ENCODE measurements around the gene UBE2H. TPM values are rescaled to one million over a fixed set of nuclear protein-coding genes. Genes with fewer than 3 reads are reported as not detected.
"Not testable (repeated sequence)": the region's sequence is repeated elsewhere in the genome, so short reads cannot be mapped to it uniquely, and the experiment has no call there.

The UBE2H gene
- total RNA-seq, 1 donor from 2014 or later = 103 TPM

- DNase-seq (ENCODE audit: missing footprints) (no peak), ATAC-seq (peak; percentile 80)
- intact Hi-C loops (cut with DNase I) = no loop called here
Measured at GRCh38 chr7:129804890-129805719, 147.7 kb downstream of the UBE2H start.

- DNase-seq (ENCODE audit: missing footprints) (no peak), ATAC-seq (no peak)
- intact Hi-C loops (cut with DNase I) = no loop called here
Measured at GRCh38 chr7:129804111-129804889, 148.5 kb downstream of the UBE2H start.

DNA sequence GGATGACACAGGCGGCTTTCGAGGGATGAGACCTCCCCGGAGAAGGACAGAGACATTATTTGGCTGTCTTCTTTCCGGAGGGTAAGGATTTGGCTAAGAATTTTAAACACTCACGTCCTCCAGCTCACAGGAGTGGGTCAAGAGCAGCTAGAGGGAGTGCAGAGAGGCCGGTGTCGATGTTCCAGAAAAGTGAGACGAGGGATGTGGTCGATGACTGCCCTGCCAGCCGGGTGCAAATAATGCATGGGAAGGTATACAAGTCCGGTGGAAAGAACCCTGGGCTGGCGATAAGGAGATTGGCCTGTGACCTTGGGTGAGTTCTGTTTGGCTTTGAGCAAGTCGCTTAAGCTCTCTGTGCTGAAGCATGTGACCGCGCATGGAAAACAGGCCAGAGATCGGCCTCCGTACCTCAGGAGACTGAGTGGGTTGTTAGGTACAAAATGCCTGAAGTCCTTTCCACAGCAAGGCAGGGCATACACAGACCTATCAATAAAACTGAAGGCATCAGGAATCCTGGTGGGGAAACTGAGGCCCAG is 149.1 kb downstream of the UBE2H start:
- intact Hi-C loops (cut with DNase I) = no loop called here
- DNase-seq (ENCODE audit: missing footprints) (no peak), ATAC-seq (no peak)

GRCh38 chr7:129801882-129802281 is 150.9 kb downstream of the UBE2H start:
- ATAC-seq = no peak
- intact Hi-C loops (cut with DNase I) = no loop called here
- no peak for DNase-seq (ENCODE audit: missing footprints)

- DNase-seq (ENCODE audit: missing footprints) = no peak
Measured at GRCh38 chr7:129800901-129801300, 151.9 kb downstream of the UBE2H start.

GRCh38 chr7:129799350-129799955 is 153.3 kb downstream of the UBE2H start:
- intact Hi-C loops (cut with DNase I) = no loop called here
- no peak for DNase-seq (ENCODE audit: missing footprints)
- no peak for ATAC-seq

More at GRCh38 chr7:129800901-129801300, 151.9 kb downstream of the UBE2H start:
- no peak for ATAC-seq
- intact Hi-C loops (cut with DNase I) = no loop called here

- intact Hi-C loops (cut with DNase I) = no loop called here
- DNase-seq (ENCODE audit: missing footprints) (no peak), ATAC-seq (no peak)
Measured at GRCh38 chr7:129798616-129799349, 154.0 kb downstream of the UBE2H start.

- intact Hi-C loops (cut with DNase I) = no loop called here
- DNase-seq (ENCODE audit: missing footprints) (no peak), ATAC-seq (no peak)
Measured at GRCh38 chr7:129797214-129797789, 155.5 kb downstream of the UBE2H start.

DNA sequence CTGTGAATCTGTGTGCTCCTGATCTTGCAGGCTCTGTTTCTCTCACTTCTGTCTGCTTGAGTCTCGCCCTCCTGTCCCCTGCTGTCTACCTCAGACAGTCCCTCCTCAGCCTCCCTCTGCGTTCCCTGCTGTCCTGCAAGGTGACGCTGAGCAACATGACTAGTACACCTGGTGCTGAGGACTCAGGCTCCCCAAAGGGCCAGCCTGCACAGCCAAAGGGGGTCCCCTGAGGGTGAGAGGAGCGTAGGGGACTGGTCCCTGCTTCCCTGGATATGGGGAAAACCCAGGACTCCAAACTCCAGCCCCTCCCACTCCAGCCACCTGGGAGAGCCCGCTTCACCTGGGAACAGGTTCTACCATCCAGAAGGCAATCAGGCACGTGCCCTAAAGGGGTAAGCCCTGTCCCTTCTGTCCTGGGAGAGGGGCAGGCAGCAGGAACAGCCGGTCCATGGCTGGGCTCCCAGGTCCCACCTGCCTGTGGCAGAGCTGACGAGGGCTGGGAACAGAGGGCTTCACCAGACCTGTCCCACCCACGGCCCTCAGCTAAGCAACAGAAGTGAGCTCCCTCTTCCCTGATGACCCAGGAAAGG is 156.5 kb downstream of the UBE2H start:
- intact Hi-C loops (cut with DNase I) = no loop called here
- DNase-seq (ENCODE audit: missing footprints) (no peak), ATAC-seq (no peak)

- intact Hi-C loops (cut with DNase I); DNase-seq (ENCODE audit: missing footprints); ATAC-seq: not testable (repeated sequence)
Measured at GRCh38 chr7:129794461-129794860, 158.3 kb downstream of the UBE2H start.

DNA sequence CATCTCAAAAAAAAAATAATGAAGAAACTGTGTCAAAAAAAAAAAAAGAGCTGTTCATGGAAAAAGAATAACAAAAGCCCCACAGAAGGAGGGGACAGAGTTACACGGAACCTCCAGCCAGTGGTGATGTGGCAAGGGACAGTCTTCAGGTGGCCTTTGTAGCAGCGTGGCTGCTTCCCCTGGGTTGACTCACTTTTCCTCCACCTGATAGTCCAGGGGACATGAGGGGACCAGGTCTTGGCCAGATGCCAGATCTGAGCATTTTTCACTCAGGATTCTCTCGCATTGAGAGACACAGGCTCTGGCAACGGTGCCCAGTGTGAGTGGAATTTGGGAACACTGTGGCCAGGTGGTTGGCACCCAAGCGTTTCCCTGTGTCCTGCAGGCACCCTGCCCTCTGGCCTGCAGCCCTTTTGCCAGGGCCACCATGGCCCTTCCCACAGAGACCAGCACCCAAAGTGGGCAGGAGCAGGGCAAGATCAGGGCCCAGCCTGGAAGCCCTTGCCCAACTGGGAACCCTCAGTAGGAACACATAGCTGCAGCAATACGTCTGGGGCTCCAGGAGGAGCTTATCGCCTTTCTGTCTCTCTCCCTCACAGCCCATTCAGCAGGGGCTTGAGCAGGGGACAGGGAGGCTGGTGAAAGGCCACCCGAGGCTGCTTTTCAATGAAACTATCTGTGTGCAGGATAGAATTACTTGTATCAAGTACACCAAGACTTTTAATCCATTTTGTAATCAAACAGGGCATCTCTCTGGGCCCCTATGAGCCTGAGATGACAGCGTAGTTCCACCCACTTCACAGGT is 159.1 kb downstream of the UBE2H start:
- DNase-seq (ENCODE audit: missing footprints) (no peak), ATAC-seq (no peak)
- intact Hi-C loops (cut with DNase I) = no loop called here

GRCh38 chr7:129792721-129793120 is 160.0 kb downstream of the UBE2H start:
- no peak for DNase-seq (ENCODE audit: missing footprints)
- ATAC-seq = no peak
- intact Hi-C loops (cut with DNase I) = no loop called here

DNA sequence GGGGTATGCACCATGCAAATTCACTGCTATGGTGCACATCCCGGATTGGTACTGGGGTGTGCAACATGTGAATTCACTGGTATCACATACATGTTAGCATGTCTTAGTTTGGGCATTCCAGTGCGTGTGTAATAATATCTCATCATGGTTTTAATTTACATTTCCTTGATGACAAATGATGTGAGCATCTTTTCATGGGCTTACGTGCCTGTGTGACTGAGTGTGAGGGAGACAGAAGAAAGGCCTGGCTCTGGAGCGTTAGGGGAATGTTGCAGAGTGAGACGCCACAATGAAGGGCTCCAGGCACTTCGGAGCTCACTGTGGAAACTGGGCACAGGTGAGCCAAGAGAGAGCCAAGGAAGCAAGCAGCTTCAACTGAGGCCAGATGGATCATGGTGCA is 162.6 kb downstream of the UBE2H start:
- peak; percentile 9 for DNase-seq (ENCODE audit: missing footprints)
- ATAC-seq = no peak
- intact Hi-C loops (cut with DNase I) = no loop called here

DNA sequence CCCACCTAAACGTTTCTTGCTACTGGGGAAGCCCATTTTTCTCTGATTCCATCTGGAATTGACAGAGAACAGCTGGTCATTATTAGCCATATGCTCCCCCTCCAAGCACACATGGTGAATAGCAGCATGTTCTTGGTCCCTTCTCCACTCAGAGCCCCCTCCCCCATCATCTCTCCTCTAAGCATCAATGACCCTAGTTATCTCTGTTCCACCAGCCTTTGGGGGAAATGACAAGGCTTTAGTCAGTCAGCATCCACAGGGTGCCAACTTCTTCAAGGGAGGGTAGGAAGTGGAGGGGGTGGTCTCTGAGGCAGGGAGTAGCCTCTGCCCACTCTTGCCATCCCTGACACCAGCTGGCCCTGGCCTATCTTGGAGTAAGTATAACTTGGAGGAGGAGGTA is 163.1 kb downstream of the UBE2H start:
- no peak for DNase-seq (ENCODE audit: missing footprints)
- ATAC-seq = no peak
- intact Hi-C loops (cut with DNase I) = no loop called here

DNA sequence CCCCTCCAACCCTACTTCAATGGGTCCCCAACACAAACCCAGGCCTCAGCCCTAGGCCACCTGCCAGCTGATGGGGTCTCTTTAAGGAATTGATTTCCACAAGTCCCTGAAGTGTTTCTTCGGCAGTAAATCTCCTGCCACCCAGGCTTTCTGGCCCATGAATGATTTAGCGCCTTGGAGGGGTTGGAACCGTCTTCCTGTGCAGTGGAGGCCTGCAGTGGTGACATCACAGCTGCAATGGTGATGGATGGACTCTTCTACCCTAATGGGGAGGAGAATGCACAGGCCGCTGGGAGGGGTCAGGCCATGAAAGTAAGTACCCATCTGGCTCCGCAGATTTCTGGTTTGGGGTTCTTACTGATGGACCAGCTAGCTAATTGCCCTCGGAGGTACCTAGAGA is 163.8 kb downstream of the UBE2H start:
- intact Hi-C loops (cut with DNase I) = no loop called here
- DNase-seq (ENCODE audit: missing footprints) (no peak), ATAC-seq (no peak)

DNA sequence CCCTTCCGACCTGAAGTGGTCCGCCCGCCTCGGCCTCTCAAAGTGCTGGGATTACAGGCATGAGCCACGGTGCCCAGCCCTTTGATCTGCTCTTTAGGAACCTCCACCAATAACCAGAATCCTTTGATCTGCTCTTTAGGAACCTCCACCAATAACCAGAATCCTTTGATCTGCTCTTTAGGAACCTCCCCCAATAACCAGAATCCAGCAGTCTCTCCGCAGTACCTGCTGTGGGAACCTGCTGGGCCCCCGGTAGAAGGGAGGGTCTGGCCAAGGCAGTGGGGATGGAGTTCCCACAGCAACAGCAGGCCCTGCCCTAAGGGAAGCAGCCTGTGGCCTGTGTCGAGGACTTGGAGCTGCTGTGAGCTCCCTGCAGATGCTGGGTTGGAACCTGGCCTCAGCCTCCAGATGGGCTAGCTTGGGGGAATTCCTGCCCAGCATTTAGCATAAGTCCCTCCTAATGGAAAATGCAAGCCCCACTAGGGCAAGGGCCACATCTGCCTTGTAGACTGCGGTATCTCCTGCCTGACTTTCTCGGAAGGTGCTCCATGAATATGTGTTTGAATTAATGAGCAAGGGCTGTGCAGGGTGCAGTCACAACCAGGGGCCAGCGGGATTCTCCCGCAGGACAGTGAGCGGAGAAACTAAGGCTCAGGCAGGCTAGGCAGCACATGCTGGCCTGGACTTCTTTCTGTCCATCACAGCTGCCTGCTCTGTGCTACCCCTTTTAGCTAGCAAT is 165.8 kb downstream of the UBE2H start:
- DNase-seq (ENCODE audit: missing footprints) (peak; percentile 22), ATAC-seq (no peak)
- intact Hi-C loops (cut with DNase I) = no loop called here

Data from Right ventricle myocardium inferior (tissue), 1 donor.